Cortex of kidney (tissue), 1 donor: ENCODE measurements around the gene UBE2L3.
"Not testable (repeated sequence)": the region's sequence is repeated elsewhere in the genome, so short reads cannot be mapped to it uniquely, and the experiment has no call there.

Experiments
- DNase-seq: peaks from one replicate; lab custom pipeline; 2025; lab: John Stamatoyannopoulos, UW

UBE2L3 gene

DNA sequence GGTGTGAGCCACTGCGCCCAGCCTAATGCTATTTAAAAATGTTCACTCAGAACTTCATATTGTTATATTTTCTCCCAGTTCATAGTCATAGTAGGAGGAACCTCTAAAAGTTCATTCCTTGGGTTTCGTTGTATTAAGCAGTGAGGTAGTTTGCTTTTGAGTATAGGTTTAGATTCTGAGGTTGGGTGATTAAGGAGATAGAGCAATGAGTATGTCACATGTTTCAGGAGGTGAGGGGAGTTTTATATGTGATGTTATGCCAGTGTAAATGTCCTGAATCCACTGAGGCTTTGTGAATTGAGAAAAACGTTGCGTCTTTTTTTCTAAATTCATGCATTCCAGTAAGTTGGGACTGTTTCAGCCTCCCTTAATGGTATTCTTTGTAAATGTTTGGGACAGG is 4.2 kb downstream of the UBE2L3 start:
- no peak for DNase-seq

DNA sequence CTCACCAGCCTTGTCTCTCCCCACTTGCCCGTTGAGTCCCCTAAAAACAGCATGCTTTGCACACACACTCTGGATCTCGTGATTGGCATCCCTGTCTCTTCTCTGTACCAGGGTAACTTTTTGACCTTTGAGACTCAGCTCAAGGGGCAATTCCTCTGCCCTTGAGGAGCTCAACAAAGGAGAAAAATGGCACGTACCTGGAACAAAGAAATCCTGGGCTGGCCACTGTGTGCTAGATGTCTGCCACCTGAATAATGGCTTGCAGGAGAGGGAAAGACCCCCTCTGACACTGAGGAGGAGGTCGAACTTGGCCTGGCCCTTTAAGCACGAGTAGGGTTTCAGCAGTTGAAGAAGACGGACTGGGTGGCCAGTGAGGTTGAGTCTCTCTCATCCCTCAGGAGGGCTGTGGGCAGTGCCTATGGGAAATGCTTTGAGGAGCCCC is 5.8 kb downstream of the UBE2L3 start:
- no peak for DNase-seq

DNA sequence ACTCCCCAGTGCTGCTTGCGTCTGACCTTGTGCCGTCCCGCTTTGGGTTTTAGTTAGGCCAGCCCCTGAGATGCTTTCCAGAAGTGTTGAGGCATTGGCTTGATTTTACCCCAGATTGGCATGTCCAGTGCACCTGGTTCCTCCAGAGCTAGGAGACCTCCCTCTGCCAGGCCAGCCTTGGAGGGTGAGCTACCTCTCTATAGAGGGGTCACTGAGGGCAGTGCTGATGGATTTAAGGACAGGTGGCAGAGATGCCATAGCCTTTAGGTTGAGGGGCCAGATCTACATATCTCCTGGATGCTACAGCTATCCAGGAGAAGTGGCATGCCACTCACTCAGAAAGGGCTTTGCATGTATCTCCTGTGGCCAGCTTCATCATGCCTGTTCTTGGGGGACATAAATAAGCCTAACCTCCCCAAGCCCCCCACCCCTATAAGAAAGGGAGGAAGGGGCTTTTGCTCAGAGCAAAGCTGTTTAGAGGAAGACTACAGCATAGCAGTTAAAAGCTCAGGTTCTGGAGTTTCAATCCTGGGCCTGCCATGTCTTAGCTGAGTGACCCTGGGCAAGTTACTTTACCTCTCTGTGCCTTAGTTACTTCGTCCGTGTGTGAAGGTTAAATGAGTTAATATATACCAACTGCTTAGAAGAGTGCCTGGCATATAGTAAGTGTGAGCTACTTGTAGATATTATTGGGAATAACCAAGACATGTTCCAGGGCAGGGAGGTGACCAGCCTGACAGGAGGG is 6.4 kb downstream of the UBE2L3 start:
- no peak for DNase-seq

DNA sequence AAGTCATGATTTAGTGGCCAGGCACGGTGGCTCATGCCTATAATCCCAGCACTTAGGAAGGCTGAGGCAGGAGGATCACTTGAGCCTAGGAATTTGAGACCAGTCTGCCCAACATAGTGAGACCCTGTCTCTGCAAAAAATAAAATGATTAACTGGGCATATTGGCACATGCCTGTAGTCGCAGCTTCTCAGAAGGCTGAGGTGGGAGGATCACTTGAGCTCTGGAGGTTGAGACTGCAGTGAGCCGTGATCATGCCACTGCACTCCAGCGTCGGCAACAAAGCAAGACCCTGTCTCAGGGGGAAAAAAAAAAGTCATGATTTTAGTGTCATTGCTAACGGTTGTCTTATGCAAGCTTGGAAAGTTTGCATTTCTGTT is 11.9 kb downstream of the UBE2L3 start:
- no peak for DNase-seq

DNA sequence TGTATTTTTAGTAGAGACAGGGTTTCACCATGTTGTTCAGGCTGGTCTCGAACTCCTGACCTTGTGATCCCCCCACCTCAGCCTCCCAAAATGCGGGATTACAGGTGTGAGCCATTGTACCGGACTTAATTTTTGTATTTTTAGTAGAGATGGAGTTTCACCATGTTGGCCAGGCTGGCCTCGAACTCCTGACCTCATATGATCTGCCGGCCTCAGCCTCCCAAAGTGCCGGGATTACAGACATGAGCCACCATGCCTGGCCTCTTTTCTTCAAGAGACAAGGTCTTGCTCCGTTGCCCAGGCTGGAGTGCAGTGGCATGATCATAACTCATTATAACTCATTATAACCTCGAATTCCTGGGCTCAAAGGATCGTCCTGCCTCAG is 13.1 kb downstream of the UBE2L3 start:
- DNase-seq: not testable (repeated sequence)

DNA sequence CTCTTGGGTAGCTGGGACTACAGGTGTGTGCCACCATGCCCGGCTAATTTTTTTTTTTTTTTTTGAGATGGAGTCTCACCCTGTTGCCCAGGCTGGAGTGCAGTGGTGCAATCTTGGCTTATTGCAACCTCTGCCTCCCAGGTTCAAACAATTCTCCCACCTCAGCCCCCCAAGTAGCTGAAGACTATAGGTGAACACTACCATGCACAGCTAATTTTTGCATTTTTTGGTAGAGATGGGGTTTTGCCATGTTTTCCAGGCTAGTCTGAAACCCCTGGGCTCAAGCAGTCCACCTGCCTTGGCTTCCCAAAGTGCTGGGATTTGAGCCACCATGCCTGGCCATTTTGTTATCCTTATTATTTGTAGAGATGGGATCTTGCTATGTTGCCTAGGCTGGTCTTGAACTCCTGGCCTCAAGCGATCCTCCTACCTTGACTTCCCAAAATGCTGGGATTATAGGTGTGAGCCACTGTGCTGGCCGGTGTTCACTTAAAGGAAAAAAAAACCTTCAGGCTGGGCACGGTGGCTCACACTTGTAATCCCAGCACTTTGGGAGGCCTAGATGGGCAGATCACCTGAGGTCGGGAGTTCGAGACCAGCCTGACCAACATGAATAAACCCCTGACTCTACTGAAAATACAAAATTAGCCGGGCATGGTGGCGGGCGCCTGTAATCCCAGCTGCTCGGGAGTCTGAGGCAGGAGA is 13.6 kb downstream of the UBE2L3 start:
- DNase-seq: not testable (repeated sequence)

DNA sequence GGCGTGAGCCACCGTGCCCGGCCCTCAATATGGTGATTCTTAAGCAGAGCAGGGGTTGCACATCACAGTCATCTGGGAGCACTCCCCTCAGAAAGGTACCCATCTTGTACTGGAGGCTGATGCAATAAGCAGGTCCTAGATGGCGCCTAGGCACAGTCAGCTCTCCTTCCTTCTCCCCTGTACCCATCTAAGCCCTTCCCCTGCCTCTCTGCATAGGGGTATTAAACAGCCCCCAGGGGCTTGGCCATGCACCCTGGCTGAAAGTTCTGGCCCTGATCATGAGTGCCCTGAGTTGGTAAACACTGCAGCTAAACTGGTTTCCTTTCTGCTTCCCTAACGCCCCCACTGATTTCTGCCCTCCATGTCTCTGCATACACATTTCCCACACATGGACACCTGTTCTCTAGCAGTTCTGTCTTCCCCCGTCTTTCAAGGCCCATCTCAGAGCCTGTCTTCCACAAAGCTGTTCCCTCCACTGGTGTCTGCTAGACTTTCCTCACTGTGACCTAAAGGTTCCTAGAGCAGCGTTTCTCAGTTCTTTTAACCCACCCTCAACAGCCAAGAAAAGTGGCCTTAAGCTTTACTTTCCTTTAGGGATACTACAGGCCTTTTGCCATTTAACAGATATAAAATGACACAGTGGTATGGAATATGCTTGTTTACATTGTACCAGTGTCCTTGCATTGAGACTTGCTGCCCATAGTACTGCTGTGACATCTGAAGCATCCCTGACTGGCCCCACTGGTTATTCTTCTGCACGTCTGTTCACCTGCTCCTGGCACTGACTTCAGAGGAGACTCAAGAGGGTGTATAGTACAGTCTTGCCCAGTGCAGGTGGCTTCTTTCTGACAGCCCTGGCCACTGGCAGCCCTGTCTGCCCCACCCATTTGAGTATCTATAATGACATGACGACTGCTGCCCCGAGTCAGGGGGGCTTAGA is 15.6 kb downstream of the UBE2L3 start:
- DNase-seq: no peak

DNA sequence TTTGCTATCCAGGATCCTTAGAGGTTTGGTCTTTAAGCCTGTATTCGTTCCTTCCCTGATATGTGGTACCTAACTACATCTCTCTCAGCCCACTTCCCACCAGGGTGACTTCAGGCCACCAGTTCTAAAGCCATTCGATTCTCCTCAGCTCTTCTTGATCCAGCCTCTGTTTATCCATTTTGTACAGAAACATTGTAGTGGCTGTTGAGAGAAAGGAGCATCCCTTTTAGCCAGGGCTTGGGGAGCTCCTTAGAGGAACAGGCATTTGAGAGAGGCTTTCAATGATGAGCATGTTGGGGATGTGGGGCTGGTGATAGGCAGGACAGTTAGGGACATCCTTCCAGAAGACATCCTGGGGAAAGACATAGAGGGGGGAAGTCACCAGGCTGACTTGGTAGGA is 17.9 kb downstream of the UBE2L3 start:
- no peak for DNase-seq

DNA sequence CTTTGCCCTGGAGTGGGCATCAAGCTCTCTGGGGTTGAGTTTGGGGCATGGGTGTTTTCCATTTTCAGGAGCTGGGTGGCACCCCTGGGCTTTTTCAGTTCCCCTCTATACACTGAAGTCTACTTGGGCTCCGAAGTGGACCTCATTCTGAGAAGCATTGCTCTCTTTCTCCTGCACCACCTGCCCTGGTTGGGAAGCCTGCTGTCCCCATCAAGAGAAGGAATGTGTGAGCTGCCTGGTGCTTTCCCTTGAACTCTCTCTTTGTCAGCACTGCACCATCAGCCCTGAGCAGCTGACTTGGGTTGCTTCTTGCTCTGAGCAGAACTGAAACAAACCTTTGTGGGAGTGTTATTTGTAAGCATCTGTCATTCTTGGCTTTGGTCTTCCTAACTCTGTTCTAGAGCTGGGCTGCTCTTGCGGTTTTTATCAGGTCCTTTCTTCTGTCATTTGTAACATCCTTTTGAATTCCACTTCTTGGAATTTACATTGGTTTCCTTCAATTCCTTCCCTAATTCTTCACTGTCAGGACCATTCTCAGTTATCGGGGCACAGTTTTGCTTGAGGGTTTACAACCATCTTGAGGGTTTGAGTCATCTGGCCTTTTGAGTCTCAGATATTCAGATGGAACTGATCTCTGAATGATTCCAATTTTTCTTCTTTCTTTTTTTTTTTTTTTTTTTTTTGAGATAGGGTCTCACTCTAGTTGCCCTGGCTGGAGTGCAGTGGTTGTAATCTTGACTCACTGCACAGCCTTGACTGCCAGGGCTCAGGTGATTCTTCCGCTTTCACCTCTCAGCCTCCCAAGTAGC is 20.5 kb downstream of the UBE2L3 start:
- DNase-seq: no peak

DNA sequence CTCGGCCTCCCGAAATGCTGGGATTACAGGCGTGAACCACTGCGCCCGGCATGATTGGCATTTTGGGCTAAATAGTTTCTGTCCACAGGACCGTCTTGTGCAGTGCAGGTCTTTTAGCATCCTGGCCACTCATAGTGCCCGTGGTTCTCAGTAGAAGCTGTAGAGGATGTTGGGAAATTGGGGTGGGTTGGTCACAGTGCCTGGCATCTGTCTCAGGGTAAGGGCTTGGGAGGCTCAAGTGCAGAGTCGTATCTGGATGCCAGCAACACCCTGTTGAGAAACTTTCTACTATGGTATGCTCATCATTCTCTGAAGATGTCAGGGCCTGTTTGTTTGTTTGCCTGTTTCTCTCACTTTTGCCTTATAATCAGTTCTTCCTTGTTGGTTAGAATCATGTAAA is 21.9 kb downstream of the UBE2L3 start:
- no peak for DNase-seq

DNA sequence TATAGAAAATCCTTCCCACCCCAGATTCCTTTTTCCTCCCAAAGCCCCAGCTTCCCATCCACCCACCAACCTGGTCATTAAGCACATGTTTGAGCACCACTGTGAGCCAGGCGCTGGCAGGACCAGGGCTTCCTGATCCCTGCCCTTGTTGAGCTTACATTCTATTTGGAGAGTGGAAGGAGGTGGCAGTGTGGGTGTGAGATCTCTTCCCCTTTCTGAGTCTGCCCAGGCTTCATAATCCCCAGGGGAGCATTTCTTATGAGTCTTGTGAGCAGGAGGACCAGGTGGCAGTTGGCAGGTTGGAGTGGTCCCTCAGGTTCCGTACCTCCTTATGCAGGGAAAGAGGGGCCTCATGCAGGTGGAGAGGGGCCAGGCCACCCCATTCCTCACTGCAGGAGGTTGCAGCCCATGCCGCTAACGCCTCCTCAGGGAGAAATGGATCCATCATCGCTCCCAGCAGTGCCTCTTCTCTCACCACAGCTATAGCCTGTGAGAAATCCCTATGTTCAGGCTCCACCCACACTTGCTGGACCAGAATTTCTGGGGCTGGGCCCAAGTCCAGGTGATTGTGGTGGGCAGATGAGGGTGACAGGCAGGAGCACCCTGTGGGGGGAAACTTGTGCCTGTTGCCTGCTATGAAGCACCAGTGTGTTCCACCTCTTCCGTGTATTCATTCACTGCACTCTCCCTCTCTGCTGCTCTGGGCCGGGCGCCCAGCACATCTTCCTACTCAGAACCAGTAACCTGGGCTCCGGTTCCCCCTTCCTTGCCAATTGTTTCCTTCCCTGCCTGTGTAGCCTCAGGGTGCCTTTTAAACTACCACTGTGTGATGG is 23.5 kb downstream of the UBE2L3 start:
- no peak for DNase-seq

DNA sequence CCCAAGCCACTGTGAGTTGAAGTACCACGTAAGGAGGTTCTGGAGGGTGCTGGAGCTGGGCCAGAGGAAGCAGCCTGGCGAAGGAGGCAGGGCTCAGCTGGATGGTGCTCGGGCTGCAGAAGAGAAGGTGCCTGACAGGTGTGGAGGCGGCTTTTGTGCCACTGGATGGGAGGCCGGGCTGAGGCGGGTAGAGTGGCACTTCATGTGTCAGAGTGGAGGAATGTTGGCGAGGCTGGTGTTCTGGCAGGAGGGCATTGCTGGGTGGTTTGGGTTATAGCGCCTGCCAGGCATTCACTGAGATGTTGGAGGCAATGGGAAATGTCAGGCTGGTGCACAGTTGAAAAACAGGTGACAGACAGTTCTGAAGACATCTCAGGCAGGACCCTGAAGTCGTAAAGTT is 24.2 kb downstream of the UBE2L3 start:
- no peak for DNase-seq

DNA sequence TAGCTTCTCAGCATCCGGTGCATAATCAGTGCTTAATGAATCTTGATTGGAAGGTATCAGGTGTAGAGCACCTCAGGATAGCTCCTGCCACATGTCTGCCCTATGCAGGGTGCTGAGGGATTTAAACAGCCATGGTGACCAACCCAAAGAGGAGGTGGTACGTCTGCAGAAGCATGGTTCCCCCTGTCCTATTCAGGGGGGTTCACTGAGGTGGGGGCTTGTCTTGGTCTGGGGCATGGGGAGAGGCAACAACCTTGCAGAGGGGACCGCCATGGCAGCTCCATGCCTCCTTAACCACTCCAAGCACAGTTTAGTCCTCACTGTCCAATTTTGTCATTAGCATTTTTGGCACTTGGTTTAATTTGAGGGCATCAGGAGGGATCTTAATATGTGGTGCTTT is 24.9 kb downstream of the UBE2L3 start:
- DNase-seq: no peak

DNA sequence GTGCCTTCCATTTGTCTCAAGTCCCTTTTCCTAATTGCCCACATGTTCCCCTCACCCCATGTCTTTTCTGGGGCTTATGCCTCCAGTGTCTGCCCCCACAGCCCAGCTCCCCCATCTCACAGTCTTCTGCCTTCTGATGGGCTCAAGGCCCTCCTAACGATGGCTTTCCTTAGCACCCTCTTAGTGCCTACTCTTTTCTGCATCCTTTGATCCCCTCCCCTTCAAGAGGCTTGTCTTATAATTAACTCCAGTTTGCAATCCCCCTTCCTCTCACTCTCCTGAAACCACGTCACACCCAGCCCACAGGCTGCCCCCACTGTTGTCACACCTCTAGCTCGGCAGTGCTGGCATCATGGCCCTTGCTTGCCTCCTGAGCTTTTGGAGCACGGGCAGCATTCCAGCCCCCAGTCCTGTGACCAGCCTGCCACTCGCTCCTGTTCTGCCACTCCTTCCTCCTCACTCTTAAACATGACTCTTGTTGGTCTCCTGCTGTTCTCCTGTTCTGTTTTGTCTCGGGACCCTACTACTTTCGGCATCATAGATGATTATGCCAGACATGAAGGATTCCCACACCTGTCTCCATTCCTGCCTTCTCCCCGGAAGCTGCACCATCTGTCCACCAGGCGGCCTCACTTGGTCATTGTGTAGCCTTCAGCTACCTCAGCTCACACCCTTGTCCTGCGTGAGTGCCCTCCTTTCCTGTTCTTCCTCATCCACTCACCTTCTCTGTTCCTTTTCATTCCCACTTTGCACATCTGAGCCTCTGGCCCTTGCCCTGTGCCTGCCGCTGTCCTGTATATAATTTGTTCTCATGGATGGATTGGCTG is 26.1 kb downstream of the UBE2L3 start:
- no peak for DNase-seq

DNA sequence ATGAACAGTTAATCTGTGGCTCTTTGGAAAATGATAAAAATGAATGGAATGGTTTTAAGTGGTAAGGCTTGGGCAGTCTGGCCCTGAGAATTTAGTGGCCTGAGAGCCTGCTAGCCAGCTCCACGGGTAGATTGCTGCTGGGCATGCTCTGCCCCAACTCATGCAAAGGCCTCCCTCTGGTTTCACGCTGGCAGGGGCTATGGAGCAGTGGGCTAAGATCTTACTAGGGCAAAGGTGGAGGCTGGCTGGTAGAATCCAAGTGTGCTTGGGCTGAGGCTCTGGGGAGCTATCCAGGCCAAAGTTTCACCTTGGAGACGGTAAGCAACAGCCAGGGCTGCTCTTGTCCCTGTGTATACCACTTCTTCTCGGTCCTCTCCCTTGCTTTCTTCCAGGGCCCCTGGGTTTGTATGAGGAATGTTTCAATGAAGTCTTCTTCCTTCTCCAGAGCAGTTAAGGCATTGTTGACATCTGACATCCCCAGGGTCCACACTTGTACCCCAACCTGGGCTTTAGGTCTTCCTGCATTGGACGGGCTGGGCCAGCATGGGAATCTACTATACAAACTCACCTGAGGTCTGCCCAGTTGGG is 27.4 kb downstream of the UBE2L3 start:
- DNase-seq: no peak

DNA sequence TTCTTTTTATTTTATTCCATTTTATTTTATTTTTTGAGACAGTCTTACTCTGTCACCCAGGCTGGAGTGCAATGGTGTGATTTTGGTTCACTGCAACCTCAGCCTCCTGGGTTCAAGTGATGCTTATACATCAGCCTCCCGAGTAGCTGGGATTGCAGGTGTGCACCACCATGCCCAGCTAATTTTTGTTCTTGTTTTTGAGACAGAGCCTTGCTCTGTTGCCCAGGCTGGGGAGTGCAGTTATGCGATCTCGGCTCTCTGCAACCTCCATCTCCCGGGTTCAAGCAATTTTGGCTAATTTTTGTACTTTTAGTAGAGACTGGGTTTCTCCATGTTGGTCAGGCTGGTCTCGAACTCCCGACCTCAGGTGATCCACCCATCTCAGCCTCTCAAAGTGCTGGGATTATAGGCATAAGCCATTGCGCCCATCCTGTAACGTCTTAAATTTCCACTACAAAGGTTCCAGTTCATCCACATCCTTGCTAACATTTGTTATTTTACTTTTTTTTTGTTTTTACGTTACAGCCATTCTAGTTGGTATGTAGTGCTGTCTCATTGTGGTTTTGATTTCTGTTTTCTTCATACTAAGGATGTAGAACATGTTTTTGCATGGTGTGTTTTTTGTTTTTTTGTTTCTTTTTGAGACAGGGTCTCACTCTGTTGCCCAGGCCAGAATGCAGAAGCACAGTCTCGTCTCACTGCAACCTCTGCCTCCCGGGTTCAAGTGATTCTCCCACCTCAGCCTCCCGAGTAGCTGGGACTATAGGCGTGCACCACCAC is 29.0 kb downstream of the UBE2L3 start:
- not testable (repeated sequence) for DNase-seq

DNA sequence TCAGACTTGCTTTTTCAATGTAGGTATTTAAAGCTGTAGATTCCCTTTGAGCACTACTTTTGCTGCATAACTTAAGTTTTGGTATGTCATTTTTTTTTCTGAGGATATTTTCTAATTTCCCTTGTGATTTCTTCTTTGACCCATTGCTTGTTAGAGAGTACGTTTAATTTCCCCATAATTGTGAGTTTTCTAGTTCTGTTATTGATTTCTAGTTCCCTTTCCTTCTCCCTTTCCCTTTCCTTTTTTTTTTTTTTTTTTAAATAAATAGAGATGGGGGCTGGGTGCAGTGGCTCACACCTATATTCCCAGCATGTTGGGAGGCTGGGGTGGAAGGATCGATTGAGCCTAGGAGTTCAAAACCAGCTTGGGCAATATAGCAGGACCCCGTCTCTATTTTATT is 30.8 kb downstream of the UBE2L3 start:
- no peak for DNase-seq

DNA sequence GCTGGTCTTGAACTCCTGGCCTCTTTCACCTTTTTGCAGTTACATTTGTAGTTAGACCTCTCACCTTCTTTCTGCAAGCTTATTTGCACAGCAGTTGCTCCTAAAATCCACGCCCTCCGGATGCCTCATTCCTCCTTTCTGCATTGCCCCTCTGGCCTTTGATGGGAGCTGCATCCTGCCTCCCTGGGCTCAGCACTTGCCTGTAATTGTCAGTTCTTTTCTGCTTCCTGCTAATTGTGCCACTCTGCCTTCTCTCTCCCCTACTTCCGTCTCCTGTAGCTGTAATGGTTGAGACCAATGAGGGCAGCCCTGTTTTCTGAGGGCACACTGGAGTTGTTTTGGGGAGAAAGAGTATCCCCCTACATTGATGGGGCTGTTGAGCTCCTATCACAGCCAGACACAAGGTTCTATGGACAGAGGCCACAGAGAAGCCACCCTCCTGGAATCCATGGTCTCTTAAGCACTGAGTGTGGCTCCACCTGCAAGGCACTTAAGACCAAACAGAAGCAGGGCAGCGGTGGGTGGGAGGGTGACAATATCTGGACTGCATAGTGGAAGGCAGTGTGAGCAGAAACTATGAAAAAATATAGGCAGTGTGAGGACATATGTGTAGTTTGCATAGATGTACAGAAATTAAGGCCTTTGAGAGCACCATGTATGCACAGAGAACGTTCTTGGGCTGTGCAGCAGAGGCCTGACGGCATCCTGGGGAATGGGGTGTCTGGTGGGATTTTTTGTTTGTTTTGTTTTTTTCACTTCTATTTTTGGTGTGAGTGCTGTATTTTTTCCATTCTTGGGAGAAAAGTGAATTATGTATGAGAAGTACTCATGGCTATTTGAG is 31.8 kb downstream of the UBE2L3 start:
- no peak for DNase-seq
